Astrocyte (in vitro differentiated cells and primary cell): ENCODE measurements around the gene PRRC2C.

ENCODE experiments used
- CTCF ChIP-seq: IDR thresholded peaks from 2 replicates; pipeline ENCODE4 v1.5.1; 2011; ENCODE audit warnings: low read depth, mild to moderate bottlenecking, inconsistent platforms, low read length, moderate library complexity; ENCODE audit not compliant: insufficient read depth
- EZH2 ChIP-seq: IDR thresholded peaks from 2 replicates; pipeline ENCODE4 v1.6.1; 2012; ENCODE audit warnings: mild to moderate bottlenecking, low read length, inconsistent platforms; ENCODE audit not compliant: insufficient read depth

- TF ChIP-seq CTCF (no peak), EZH2 (no peak)
Measured at GRCh38 chr1:171590022-171590421, 104.7 kb downstream of the PRRC2C start.
